ENCODE data around the gene CARTPT. TPM values are rescaled to one million over a fixed set of nuclear protein-coding genes. Genes with fewer than 3 reads are reported as not detected.

CARTPT gene
- total RNA-seq, 1 donor from 2014 or later, result 0.34 TPM

- no peaks in the 10 kb centered on the region for H3K36me3 Mint-ChIP-seq
- no peaks in the 10 kb centered on the region for H3K9me3 Mint-ChIP-seq
- peaks cover 22% of the 10 kb centered on the region for H3K4me1 Mint-ChIP-seq (ENCODE audit: unreplicated experiment)
- no peak for TF ChIP-seq CTCF (conservative IDR thresholded peaks at IDR 0.05)
- H3K27me3 Mint-ChIP-seq, result peaks cover 4% of the 10 kb centered on the region
- no peak for DNase-seq (ENCODE audit: extremely low spot score, unreplicated experiment)
- peak overlapping the region; percentile 9 for H3K4me3 Mint-ChIP-seq
- no peak overlapping the region for H3K27ac Mint-ChIP-seq
Observed at GRCh38 chr5:71744009-71744790, 25.1 kb downstream of the CARTPT start.

GRCh38 chr5:71747182-71747581 is 28.1 kb downstream of the CARTPT start:
- Mint-ChIP-seq H3K9me3 (no peaks in the 10 kb centered on the region), H3K36me3 (no peaks in the 10 kb centered on the region), H3K27ac (no peak overlapping the region), H3K4me3 (no peak overlapping the region), H3K4me1 (ENCODE audit: unreplicated experiment) (peaks cover 36% of the 10 kb centered on the region), H3K27me3 (peaks cover 16% of the 10 kb centered on the region)
- no peak for DNase-seq (ENCODE audit: extremely low spot score, unreplicated experiment)
- no peak for TF ChIP-seq CTCF (conservative IDR thresholded peaks at IDR 0.05)

GRCh38 chr5:71748360-71748759 is 29.3 kb downstream of the CARTPT start:
- H3K4me1 Mint-ChIP-seq (ENCODE audit: unreplicated experiment), result peaks cover 38% of the 10 kb centered on the region
- no peaks in the 10 kb centered on the region for H3K36me3 Mint-ChIP-seq
- H3K27ac Mint-ChIP-seq, result no peak overlapping the region

GRCh38 chr5:71751422-71751821 is 32.3 kb downstream of the CARTPT start:
- Mint-ChIP-seq H3K27ac (no peak overlapping the region), H3K4me1 (ENCODE audit: unreplicated experiment) (peaks cover 20% of the 10 kb centered on the region), H3K36me3 (no peaks in the 10 kb centered on the region), H3K4me3 (no peak overlapping the region), H3K9me3 (no peaks in the 10 kb centered on the region), H3K27me3 (peaks cover 22% of the 10 kb centered on the region)
- no peak for TF ChIP-seq CTCF (conservative IDR thresholded peaks at IDR 0.05)
- no peak for DNase-seq (ENCODE audit: extremely low spot score, unreplicated experiment)

More at GRCh38 chr5:71748360-71748759, 29.3 kb downstream of the CARTPT start:
- Mint-ChIP-seq H3K4me3 (no peak overlapping the region), H3K27me3 (peaks cover 22% of the 10 kb centered on the region), H3K9me3 (no peaks in the 10 kb centered on the region)
- DNase-seq (ENCODE audit: extremely low spot score, unreplicated experiment), result no peak
- no peak for TF ChIP-seq CTCF (conservative IDR thresholded peaks at IDR 0.05)

GRCh38 chr5:71752441-71753190 is 33.5 kb downstream of the CARTPT start:
- Mint-ChIP-seq H3K27me3 (peaks cover 18% of the 10 kb centered on the region), H3K4me1 (ENCODE audit: unreplicated experiment) (peaks cover 23% of the 10 kb centered on the region), H3K36me3 (no peaks in the 10 kb centered on the region)

More at GRCh38 chr5:71752441-71753190, 33.5 kb downstream of the CARTPT start:
- Mint-ChIP-seq H3K4me3 (no peak overlapping the region), H3K9me3 (no peaks in the 10 kb centered on the region), H3K27ac (no peak overlapping the region)
- TF ChIP-seq CTCF (conservative IDR thresholded peaks at IDR 0.05), result no peak
- DNase-seq (ENCODE audit: extremely low spot score, unreplicated experiment), result no peak

Data from type B pancreatic cell (in vitro differentiated cells).